Bronchial epithelial cell (primary cell): ENCODE data around the gene DUSP16. TPM values are rescaled to one million over a fixed set of nuclear protein-coding genes. Genes with fewer than 3 reads are reported as not detected.

Experiments
- DNase-seq: peaks from one replicate; pipeline ENCODE4 v3.0.0-alpha.2; 2010; ENCODE audit warnings: low read depth
- FAIRE-seq: peaks from 2 replicates; lab custom pipeline; 2011; peaks lifted over from hg19 to GRCh38; lab: Jason Lieb, UNC
- H3K27me3 ChIP-seq: 2 replicates; pipeline ENCODE4 v1.5.1; 2011; ENCODE audit warnings: low read length; ENCODE audit not compliant: control insufficient read depth, insufficient read depth
- H3K36me3 ChIP-seq: 2 replicates; pipeline ENCODE4 v1.5.1; 2011; ENCODE audit warnings: low read length; ENCODE audit not compliant: control insufficient read depth, insufficient read depth
- H3K4me3 ChIP-seq: 2 replicates; pipeline ENCODE4 v1.5.1; 2011; ENCODE audit warnings: mild to moderate bottlenecking, low read depth, low read length, control low read depth
- total RNA-seq: library from RNA; depleted of rRNA; stranded (reverse); fragments of >200 nt; gene quantifications from 2 replicates; pipeline ENCODE4 v1.2.1, GENCODE V29; 2014
- TF ChIP-seq, protein P1 (sequence below): IDR thresholded peaks from 2 replicates; pipeline ENCODE4 v1.5.1; 2011; ENCODE audit warnings: mild to moderate bottlenecking, moderate library complexity, low read length, control low read depth, inconsistent platforms; ENCODE audit not compliant: insufficient read depth, severe bottlenecking

Gene DUSP16
- total RNA-seq, 1 donor from 2014 or later, result 14.2 TPM

DNA sequence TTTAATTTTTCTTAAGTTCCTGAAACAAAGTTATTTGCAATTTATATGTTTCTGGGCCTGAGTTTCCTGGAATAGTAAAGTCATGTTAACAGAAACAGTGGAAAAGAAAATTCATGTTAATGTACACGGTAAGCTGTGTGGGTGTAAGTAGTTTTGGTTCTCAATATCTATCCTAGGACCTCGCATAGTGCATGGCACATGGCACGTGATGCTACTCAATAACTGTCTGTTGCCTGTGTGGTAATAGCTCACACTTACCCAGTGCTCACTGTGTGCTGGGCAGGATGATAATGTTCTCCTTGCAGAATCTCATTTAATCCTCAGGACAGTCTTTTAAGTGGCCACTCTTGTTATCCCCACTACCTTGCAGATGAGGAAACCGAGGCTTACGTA is 100.7 kb downstream of the DUSP16 start:
- H3K36me3 ChIP-seq, result no peaks in the 10 kb centered on the region
- FAIRE-seq, result no peak
- no peaks in the 10 kb centered on the region for H3K27me3 ChIP-seq
- no peak overlapping the region for H3K4me3 ChIP-seq
- no peak for DNase-seq
- TF ChIP-seq, protein P1, sequence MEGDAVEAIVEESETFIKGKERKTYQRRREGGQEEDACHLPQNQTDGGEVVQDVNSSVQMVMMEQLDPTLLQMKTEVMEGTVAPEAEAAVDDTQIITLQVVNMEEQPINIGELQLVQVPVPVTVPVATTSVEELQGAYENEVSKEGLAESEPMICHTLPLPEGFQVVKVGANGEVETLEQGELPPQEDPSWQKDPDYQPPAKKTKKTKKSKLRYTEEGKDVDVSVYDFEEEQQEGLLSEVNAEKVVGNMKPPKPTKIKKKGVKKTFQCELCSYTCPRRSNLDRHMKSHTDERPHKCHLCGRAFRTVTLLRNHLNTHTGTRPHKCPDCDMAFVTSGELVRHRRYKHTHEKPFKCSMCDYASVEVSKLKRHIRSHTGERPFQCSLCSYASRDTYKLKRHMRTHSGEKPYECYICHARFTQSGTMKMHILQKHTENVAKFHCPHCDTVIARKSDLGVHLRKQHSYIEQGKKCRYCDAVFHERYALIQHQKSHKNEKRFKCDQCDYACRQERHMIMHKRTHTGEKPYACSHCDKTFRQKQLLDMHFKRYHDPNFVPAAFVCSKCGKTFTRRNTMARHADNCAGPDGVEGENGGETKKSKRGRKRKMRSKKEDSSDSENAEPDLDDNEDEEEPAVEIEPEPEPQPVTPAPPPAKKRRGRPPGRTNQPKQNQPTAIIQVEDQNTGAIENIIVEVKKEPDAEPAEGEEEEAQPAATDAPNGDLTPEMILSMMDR, result no peak

DNA sequence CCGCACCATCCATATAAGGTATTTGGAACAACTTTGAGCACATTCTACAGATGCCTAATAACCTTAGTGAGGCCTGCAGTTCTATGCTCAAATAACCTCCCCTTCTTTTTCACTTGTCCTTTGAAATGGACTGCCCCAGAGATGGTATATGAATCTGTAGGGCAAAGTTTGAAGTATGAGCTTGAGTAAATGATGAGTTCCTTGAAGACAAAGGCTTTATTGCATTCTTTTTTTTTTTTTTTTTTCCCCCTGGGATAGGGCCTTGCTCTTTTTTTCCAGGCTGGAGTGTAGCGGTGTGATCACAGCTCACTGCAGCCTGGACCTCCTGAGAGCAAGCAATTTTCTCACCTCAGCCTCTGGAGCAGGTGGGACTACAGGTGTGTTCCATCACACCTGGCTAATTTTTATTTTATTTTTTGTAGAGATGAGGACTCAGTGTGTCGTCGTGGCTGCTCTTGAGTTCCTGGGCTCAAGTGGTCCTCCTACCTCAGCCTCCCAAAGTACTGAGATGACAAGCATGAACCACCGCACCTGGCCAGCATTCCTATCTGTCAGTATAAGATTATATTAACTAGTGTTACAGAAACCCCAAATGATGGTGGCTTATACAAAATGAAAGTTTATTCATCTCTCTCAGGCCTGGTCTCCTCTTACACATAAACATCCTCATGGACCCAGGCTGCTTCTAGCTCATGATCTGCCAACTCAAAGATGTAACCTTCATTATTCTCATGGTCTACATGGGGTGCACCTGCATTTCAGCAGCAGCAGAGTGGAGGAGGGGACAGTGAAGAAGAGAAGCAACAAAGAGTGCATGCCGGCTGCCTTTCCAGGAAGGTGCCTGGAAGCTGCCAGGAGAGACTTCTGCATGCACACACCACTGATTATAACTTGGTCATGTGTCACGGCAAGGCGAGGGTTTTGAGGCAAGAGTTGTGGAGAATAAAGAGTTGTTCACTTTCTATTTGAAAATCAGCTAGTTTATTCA is 101.4 kb downstream of the DUSP16 start:
- FAIRE-seq (no peak), DNase-seq (no peak)
- Histone ChIP-seq H3K27me3 (no peaks in the 10 kb centered on the region), H3K36me3 (no peaks in the 10 kb centered on the region), H3K4me3 (no peak overlapping the region)
- TF ChIP-seq, protein P1, result no peak

DNA sequence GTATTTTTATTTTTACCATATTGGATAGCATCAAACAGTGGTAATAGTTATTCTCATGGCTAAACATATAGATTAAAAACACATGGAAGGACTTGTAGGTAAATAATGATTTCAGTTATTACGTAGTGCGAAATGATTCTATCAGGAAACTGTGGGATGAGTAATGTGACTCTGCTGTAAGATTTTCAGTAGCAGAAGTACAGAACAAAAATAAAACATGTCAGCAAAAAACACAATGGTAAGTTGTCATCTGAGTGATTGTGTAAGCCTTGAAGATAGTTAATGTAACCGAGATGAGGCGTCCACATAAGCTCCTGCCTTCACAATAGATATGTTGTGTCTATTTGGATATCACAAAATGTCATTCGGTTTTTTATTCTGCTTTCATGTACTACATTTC is 106.0 kb downstream of the DUSP16 start:
- DNase-seq, result peak; percentile 84
- Histone ChIP-seq H3K4me3 (no peak overlapping the region), H3K36me3 (no peaks in the 10 kb centered on the region), H3K27me3 (no peaks in the 10 kb centered on the region)
- no peak for FAIRE-seq
- TF ChIP-seq, protein P1, result no peak

DNA sequence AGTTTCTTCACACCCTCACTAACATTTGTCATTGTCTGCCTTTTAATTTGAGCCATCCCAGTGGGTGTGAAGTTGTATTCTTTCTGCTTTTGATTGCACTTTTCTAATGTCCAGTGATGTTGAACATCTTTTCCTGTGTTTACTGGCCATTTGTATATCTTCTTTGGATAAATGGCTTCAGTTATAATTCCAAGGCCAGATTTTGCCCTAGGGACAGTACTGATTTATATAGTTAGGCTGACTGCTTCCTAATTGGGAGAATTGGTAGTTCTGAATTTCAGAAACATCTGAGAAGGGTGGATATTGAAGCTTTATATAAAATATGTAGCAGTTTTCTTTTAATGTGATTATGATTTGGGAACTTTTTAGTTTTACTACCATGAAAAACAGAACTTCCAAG is 108.3 kb downstream of the DUSP16 start:
- no peak overlapping the region for H3K4me3 ChIP-seq
- TF ChIP-seq, protein P1, result no peak
- FAIRE-seq, result no peak
- no peaks in the 10 kb centered on the region for H3K27me3 ChIP-seq
- DNase-seq, result no peak
- no peaks in the 10 kb centered on the region for H3K36me3 ChIP-seq

DNA sequence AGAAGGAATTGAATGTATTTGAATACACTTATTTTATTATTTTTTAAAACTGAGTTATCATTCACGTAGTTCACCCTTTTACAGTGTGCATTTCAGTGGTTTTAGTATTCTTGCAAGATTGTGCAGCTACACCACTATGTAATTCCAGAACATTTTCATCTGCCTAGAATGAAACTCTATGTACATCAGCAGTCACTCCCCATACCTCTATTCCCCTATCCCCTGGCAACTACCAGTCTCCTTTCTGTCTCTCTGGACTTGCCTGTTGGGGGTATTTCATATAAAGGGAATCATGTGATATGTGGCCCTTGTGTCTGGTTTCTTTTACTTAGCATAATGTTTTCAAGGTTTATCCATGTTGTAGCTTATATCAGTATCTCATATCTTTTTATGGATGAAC is 109.0 kb downstream of the DUSP16 start:
- TF ChIP-seq, protein P1, result no peak
- FAIRE-seq (no peak), DNase-seq (no peak)
- no peaks in the 10 kb centered on the region for H3K36me3 ChIP-seq
- H3K27me3 ChIP-seq, result no peaks in the 10 kb centered on the region
- no peak overlapping the region for H3K4me3 ChIP-seq
